ENCODE data around the gene HNRNPL. TPM values are rescaled to one million over a fixed set of nuclear protein-coding genes. Genes with fewer than 3 reads are reported as not detected.

HNRNPL gene
- total and polyA plus RNA-seq, 2 of the 8 experiments (the other 6 are each of a cell fraction or from before 2014, with no cell fraction given): 404 to 779 TPM

DNA sequence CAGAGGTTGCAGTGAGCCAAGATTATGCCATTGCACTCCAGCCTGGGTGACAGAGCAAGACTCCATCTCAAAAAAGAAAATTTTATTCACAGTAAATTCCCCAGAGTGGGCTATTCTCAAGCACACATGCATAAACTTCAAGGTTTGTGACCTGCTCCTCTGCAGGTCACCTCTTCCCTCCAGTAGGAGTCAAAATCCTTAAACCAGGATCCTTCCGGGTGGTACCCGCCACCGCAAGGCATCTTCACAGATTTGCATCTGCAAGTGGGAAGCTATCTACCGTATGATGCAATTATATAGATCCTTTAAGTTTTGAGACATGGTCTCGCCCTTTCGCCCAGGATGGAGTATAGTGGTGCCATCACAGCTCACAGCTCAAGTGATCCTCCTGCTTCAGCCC lies 15.2 kb downstream of the HNRNPL start:
- ChIA-PET CTCF (ENCODE audit: partially characterized antibody) (interaction anchor here (0.8 to 1.4 kb wide), 5 partner anchors 9 to 53 kb away, joined by 3 to 8 read pairs (median 4); no protein-coding TSS in a partner anchor), POLR2A (ENCODE audit: partially characterized antibody) (interaction anchor here (0.6 to 14.2 kb wide), 17 partner anchors 10 to 236 kb away, joined by 3 to 376 read pairs (median 5); partner anchors contain the start of gene HNRNPL)
- H4K20me1 ChIP-seq (replicated peaks in 1 of 2; ENCODE audit: control insufficient read depth in 1 of 2, insufficient read depth in 2 of 2, low read length in 2 of 2): peaks cover 8 to 18% of the 10 kb centered on the region in 2 experiments
- no peak overlapping the region; the same call in 1 of the 2 replicates for H3K18ac ChIP-seq (ENCODE audit: extremely low read depth, low read length)
- H3K9ac ChIP-seq (replicated peaks in 1 of 4; ENCODE audit: extremely low read depth in 1 of 4, low read depth in 3 of 4, low read length in 3 of 4): no peak overlapping the region
- TF ChIP-seq, protein P1, sequence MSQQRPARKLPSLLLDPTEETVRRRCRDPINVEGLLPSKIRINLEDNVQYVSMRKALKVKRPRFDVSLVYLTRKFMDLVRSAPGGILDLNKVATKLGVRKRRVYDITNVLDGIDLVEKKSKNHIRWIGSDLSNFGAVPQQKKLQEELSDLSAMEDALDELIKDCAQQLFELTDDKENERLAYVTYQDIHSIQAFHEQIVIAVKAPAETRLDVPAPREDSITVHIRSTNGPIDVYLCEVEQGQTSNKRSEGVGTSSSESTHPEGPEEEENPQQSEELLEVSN (IDR thresholded peaks at IDR 0.05): no peak
- no peak for TF ChIP-seq SIN3A (conservative IDR thresholded peaks at IDR 0.05 in 1 of 2, IDR thresholded peaks at IDR 0.05 in 1 of 2; ENCODE audit: low read depth in 1 of 2, low read length in 2 of 2)
- TF ChIP-seq YY1 (IDR thresholded peaks at IDR 0.05; ENCODE audit: low read depth, low read length): no peak
- TF ChIP-seq TAF1 (IDR thresholded peaks at IDR 0.05; ENCODE audit: low read depth, low read length): no peak
- no peak for TF ChIP-seq TBP (IDR thresholded peaks at IDR 0.05; ENCODE audit: low read depth, low read length)
- H4K8ac ChIP-seq (ENCODE audit: extremely low read depth, insufficient read depth, low read length): no peak overlapping the region
- no peak overlapping the region for H2BK15ac ChIP-seq (ENCODE audit: low read length)
- H3K27ac ChIP-seq (ENCODE audit: low read depth, low read length): no peak overlapping the region
- H3K4me2 ChIP-seq (ENCODE audit: insufficient read depth in 1 of 2, low read depth in 2 of 2, low read length in 2 of 2): no peak overlapping the region
- H3K27me3 ChIP-seq (replicated peaks in 1 of 4; ENCODE audit: control insufficient read depth in 3 of 4, extremely low read depth in 1 of 4, insufficient read depth in 3 of 4, low read length in 3 of 4): no peaks in the 10 kb centered on the region
- H2AK5ac ChIP-seq (ENCODE audit: low read depth, low read length): no peak overlapping the region
- no peak overlapping the region for H3K56ac ChIP-seq (replicated peaks; ENCODE audit: insufficient read length, low read depth, low read length)
- H3K9me3 ChIP-seq (ENCODE audit: insufficient read depth in 2 of 2, low read depth in 1 of 2, low read length in 1 of 2): no peaks in the 10 kb centered on the region
- H4K5ac ChIP-seq (ENCODE audit: insufficient read length, low read depth, low read length): no peak overlapping the region
- H2AFZ ChIP-seq (ENCODE audit: low read length): no peak overlapping the region
- no peak overlapping the region for H3K4ac ChIP-seq (replicated peaks; ENCODE audit: insufficient read length, low read depth, low read length)
- H2BK5ac ChIP-seq (ENCODE audit: low read depth, low read length): no peak overlapping the region
- no peak overlapping the region for H2BK120ac ChIP-seq (replicated peaks; ENCODE audit: low read depth, low read length)
- H3K36me3 ChIP-seq (ENCODE audit: control insufficient read depth in 2 of 4, insufficient read depth in 4 of 4, low read length in 3 of 4): peaks cover 35 to 51% (median 41%) of the 10 kb centered on the region in 4 experiments
- H4K91ac ChIP-seq (replicated peaks; ENCODE audit: insufficient read length, low read length): no peak overlapping the region
- H2BK20ac ChIP-seq (ENCODE audit: low read length): no peak overlapping the region
- no peaks in the 10 kb centered on the region for H3K79me2 ChIP-seq (ENCODE audit: control insufficient read depth in 1 of 2, insufficient read depth in 2 of 2, low read length in 2 of 2)
- 92% methylated on average over 6 of the region's 6 CpGs; no CpG with 5 or more reads in 1 of the 2 experiments for WGBS, 2 experiments (ENCODE audit: extremely low coverage in 1 of 2, insufficient coverage in 1 of 2, insufficient read length in 1 of 2, insufficient replicate concordance in 2 of 2, low coverage in 1 of 2, low lambda C conversion rate in 2 of 2, missing lambda C conversion rate in 1 of 2)
- no peak overlapping the region for H3K4me3 ChIP-seq (ENCODE audit: extremely low read depth in 1 of 4, insufficient read depth in 2 of 4, low read depth in 3 of 4, low read length in 4 of 4)
- H3K23me2 ChIP-seq (ENCODE audit: low read depth, low read length): peaks cover 8% of the 10 kb centered on the region
- no peak overlapping the region for H2BK12ac ChIP-seq (ENCODE audit: low read depth, low read length)
- FAIRE-seq (no peak), DNase-seq (ENCODE audit: low read depth in 1 of 2, low spot score in 2 of 2) (no peak)
- H3K14ac ChIP-seq (ENCODE audit: insufficient read length): no peak overlapping the region
- 0 out of 2 replicates have a peak, but pooled peaks cover 2% of the 10 kb centered on the region for H3K79me1 ChIP-seq (ENCODE audit: low read depth, low read length)
- H3K23ac ChIP-seq (ENCODE audit: insufficient read length): no peak overlapping the region
- peaks cover 0 to 6% (median 1%) of the 10 kb centered on the region in 4 experiments; a peak in 1 of 7 replicates for H3K4me1 ChIP-seq (replicated peaks in 1 of 4; ENCODE audit: control insufficient read depth in 3 of 4, insufficient read depth in 4 of 4, low read length in 3 of 4)

Measured in H1 (cell line).